Measurements from ENCODE around the gene DPPA5. TPM values are rescaled to one million over a fixed set of nuclear protein-coding genes. Genes with fewer than 3 reads are reported as not detected.

The DPPA5 gene
- total RNA-seq, 4 donors from 2014 or later = not detected

GRCh38 chr6:73369157-73369556 lies 15.1 kb upstream of the DPPA5 start:
- Histone ChIP-seq H3K36me3 (no peaks in the 10 kb centered on the region), H3K4me3 (no peak overlapping the region), H3K27ac (no peak overlapping the region), H3K27me3 (no peaks in the 10 kb centered on the region), H3K4me1 (no peaks in the 10 kb centered on the region), H3K9me3 (peaks cover 9% of the 10 kb centered on the region)
- no peak for TF ChIP-seq POLR2AphosphoS5 (IDR thresholded peaks at IDR 0.05)
- TF ChIP-seq CTCF (IDR thresholded peaks at IDR 0.05) = no peak
- TF ChIP-seq POLR2A (IDR thresholded peaks at IDR 0.05) = no peak
- no peak for TF ChIP-seq EP300 (IDR thresholded peaks at IDR 0.05)
- 91% methylated on average over 14 of the region's 14 CpGs for WGBS
- DNase-seq (ENCODE audit: low spot score in 2 of 2) = no peak

GRCh38 chr6:73368675-73369074 lies 14.6 kb upstream of the DPPA5 start:
- no peaks in the 10 kb centered on the region for H3K27me3 ChIP-seq
- no peak for DNase-seq (ENCODE audit: low spot score in 2 of 2)
- peaks cover 9% of the 10 kb centered on the region for H3K9me3 ChIP-seq
- H3K4me3 ChIP-seq = no peak overlapping the region
- TF ChIP-seq EP300 (IDR thresholded peaks at IDR 0.05) = no peak
- no peak for TF ChIP-seq POLR2AphosphoS5 (IDR thresholded peaks at IDR 0.05)
- TF ChIP-seq POLR2A (IDR thresholded peaks at IDR 0.05) = no peak
- no peak overlapping the region for H3K27ac ChIP-seq
- no peaks in the 10 kb centered on the region for H3K36me3 ChIP-seq
- WGBS = 87% methylated on average over 4 of the region's 4 CpGs
- H3K4me1 ChIP-seq = no peaks in the 10 kb centered on the region

- Histone ChIP-seq H3K27me3 (no peaks in the 10 kb centered on the region), H3K4me1 (no peaks in the 10 kb centered on the region), H3K27ac (no peak overlapping the region), H3K9me3 (peaks cover 9% of the 10 kb centered on the region), H3K4me3 (no peak overlapping the region), H3K36me3 (no peaks in the 10 kb centered on the region)
- TF ChIP-seq POLR2A (IDR thresholded peaks at IDR 0.05) (no peak), POLR2AphosphoS5 (IDR thresholded peaks at IDR 0.05) (no peak), EP300 (IDR thresholded peaks at IDR 0.05) (no peak)
- DNase-seq (ENCODE audit: low spot score in 2 of 2) = no peak
- 57% methylated on average over 16 of the region's 16 CpGs for WGBS
These were observed 13.8 kb upstream of the DPPA5 start for GRCh38 chr6:73367761-73368355.

GRCh38 chr6:73364549-73364948 lies 10.5 kb upstream of the DPPA5 start:
- Histone ChIP-seq H3K27ac (no peak overlapping the region), H3K4me1 (no peaks in the 10 kb centered on the region), H3K4me3 (no peak overlapping the region), H3K27me3 (no peaks in the 10 kb centered on the region), H3K9me3 (no peaks in the 10 kb centered on the region), H3K36me3 (no peaks in the 10 kb centered on the region)
- TF ChIP-seq POLR2AphosphoS5 (IDR thresholded peaks at IDR 0.05) (no peak), EP300 (IDR thresholded peaks at IDR 0.05) (no peak), CTCF (IDR thresholded peaks at IDR 0.05) (no peak), POLR2A (IDR thresholded peaks at IDR 0.05) (no peak)
- no peak for DNase-seq (ENCODE audit: low spot score in 2 of 2)
- WGBS = 92% methylated on average over 9 of the region's 9 CpGs

- Histone ChIP-seq H3K36me3 (no peaks in the 10 kb centered on the region), H3K4me1 (no peaks in the 10 kb centered on the region), H3K4me3 (no peak overlapping the region), H3K27me3 (no peaks in the 10 kb centered on the region), H3K27ac (no peak overlapping the region), H3K9me3 (no peaks in the 10 kb centered on the region)
- WGBS = 92% methylated on average over 14 of the region's 14 CpGs
- TF ChIP-seq POLR2A (IDR thresholded peaks at IDR 0.05) (no peak), POLR2AphosphoS5 (IDR thresholded peaks at IDR 0.05) (no peak), CTCF (IDR thresholded peaks at IDR 0.05) (no peak), EP300 (IDR thresholded peaks at IDR 0.05) (no peak)
- DNase-seq (ENCODE audit: low spot score in 2 of 2) = no peak
These were observed 10.0 kb upstream of the DPPA5 start for GRCh38 chr6:73364121-73364520.

GRCh38 chr6:73363537-73363875 lies 9.4 kb upstream of the DPPA5 start:
- DNase-seq (ENCODE audit: low spot score in 2 of 2) = no peak
- TF ChIP-seq EP300 (IDR thresholded peaks at IDR 0.05) = no peak
- TF ChIP-seq POLR2AphosphoS5 (IDR thresholded peaks at IDR 0.05) = no peak
- Histone ChIP-seq H3K4me1 (no peaks in the 10 kb centered on the region), H3K9me3 (no peaks in the 10 kb centered on the region), H3K36me3 (no peaks in the 10 kb centered on the region), H3K27ac (no peak overlapping the region), H3K27me3 (no peaks in the 10 kb centered on the region), H3K4me3 (no peak overlapping the region)
- WGBS = 97% methylated on average over 22 of the region's 23 CpGs

Data from suprapubic skin (tissue), 4 donors.